ENCODE measurements around the gene RBKS.
"Not testable (repeated sequence)": the region's sequence is repeated elsewhere in the genome, so short reads cannot be mapped to it uniquely, and the experiment has no call there.

The RBKS gene

DNA sequence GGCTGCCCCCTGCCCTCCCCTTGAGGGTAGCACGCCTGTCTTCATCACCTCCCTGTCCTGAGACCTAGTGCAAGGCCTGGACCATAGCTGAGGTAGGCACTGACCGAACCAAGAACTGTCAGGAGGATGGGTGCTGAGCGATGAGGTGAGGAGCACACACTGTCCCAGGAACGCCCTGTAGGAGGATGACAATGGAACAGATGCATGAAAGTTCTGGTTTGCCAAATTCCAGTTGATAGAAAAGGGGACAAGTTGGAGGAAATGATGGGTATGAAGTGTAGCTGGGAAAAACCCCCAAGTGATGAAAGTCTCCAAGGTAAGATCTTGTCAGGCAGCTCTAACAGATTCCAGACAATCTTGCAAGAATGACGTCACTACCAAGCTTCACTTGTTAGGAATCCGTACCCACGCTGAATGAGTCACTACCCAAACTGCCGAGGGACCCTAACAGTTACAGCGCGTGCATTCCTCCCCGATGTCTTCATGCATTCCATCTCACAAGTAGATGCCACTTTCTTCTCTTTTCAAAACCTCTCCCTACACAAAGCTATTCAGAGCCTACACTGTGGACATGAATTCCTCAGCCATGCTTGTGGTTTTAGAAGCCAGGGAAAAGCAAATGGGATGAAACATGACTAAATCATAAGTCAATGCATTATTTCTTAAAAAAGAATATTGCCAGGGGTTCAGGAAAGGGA, 91.1 kb downstream of the RBKS start:
- no peak for DNase-seq (ENCODE audit: low read depth)

GRCh38 chr2:27798486-27798885, 91.7 kb downstream of the RBKS start:
- DNase-seq (ENCODE audit: low read depth), result no peak

DNA sequence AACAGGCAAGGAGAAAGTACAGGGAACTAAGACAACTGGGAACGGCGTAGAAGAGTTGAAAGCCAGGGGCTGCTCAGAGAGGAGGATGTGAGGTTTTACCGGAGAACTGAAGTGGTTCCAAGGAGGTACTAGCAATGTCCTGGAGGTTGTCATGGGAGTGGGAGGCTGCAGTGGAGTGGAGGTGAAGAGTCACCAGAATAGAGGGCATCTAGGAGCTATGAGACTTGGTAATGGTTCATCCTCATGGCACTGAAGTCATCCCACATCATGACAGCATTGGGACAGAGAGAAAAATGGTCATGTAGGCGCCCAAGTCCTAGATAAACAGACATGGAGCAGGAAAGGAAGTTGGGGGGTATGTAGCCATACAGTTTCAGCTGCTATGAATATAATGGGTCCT, 92.3 kb downstream of the RBKS start:
- DNase-seq (ENCODE audit: low read depth), result no peak

GRCh38 chr2:27796791-27797765, 93.1 kb downstream of the RBKS start:
- no peak for DNase-seq (ENCODE audit: low read depth)

DNA sequence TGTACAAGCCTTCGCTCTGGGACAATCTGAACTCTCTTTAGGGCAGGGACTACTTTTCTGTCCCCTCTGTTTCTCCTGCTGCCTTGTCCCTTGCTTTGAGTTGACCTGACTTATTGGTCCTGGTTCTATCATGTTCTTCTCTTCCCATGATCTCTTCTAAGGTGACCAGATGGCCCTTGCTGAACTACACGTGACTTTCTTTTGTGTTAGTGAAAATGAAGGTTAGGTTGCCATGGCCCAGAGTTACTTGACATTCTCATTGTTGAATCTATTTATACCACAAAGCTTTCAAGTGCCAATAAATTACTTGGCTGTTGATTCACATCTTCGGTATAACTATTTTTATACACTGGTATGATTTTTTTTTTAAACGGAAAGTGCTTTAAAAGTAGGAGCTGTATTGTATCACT, 94.3 kb downstream of the RBKS start:
- DNase-seq (ENCODE audit: low read depth), result no peak

DNA sequence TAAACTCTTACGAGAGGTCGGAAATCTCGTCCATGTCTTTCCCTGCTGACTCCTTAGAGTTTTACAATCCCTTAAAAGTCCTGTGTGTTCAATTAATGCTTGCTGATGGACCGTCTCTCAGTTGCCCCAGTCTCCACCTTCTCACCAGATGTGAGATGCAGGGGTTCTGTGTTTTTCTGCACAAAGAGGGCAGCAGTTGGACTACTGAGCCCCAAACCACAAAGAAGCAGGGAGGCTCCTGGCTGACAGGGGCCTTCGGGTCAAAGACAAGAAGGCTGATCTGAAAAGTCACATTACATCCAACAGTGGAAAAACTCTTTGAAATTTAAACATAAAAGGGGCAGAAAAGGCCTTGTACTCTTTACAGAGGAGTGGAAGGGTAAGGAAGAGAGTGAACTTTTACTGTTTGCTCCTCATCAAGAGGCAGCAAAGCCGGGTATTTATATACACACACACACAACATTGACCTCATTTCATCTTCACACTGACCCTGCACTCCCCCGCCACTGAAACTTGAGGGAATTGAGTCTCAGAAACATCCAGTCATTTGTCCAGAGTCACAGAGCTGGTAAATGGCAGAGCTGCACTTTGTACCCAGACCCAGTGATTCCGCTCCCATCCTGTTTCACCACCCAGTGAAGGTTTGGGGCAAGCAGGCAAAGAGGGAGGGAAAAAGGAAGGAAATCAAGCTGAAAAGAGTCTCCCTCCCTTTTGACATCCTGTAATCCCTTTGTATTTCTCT, 94.9 kb downstream of the RBKS start:
- DNase-seq (ENCODE audit: low read depth), result no peak

GRCh38 chr2:27792759-27793158, 97.4 kb downstream of the RBKS start:
- DNase-seq (ENCODE audit: low read depth), result no peak

GRCh38 chr2:27790796-27791195, 99.4 kb downstream of the RBKS start:
- DNase-seq (ENCODE audit: low read depth), result no peak

DNA sequence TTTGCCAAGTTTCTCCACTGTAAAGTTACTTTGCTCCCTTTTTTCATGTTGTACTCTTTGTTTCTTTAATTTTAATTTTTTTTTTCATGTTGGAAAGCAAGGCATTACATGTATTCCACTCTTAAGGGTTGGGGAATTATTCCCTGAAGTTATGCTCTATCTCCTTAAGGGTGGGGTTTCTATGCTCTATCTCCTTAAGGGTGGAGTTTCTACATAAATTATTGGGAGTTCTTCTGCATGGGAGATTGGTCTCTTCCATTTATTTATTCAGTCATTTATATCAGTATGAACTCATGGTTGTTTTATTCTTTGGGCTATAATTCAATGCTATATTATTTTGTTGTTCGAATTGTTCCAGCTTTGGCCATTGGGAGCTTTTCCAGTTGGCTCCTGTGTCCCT, 107.5 kb downstream of the RBKS start:
- no peak for DNase-seq (ENCODE audit: low read depth)

- no peak for DNase-seq (ENCODE audit: low read depth)
These were observed 108.7 kb downstream of the RBKS start for GRCh38 chr2:27781496-27781895.

GRCh38 chr2:27779417-27780055, 110.7 kb downstream of the RBKS start:
- DNase-seq (ENCODE audit: low read depth), result no peak

DNA sequence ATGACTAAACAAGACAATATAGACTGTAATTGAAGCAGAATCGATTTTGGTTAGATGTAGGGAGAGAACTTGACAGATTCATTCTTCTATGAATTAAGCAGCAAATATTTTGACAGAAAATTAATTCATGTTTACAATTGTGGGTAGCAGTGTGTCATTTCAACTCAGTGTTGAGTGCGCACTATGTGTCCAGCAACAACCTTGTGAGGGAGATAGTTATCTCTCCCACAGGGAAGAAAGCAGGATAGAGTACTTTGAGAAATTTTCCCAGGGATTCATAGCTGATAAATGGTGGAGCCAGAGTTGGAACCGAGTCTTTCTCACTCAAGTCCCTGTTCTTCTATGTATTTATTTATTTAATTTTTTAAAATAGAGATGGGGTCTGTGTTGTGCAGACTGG, 113.5 kb downstream of the RBKS start:
- DNase-seq (ENCODE audit: low read depth), result no peak

DNA sequence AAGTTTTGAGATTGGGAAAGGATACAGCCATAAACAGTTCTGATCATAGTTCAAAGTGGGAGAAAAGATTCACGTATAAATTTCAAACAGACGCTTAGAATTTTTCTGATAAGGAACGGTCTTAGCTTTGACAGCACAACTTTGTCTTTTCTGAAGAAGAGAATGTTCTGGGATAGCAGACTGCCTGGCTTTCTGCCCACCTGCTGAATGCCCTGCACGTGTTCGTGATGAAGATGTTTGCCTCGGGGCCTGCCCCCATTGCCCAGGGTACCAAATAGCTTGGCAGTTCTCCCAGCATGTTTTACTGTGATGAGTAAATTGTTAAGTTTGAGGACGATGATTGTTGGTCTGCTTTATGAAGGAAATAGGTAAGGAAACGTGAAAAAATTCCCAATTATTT, 114.1 kb downstream of the RBKS start:
- DNase-seq (ENCODE audit: low read depth), result no peak

GRCh38 chr2:27773959-27774358, 116.2 kb downstream of the RBKS start:
- DNase-seq (ENCODE audit: low read depth), result no peak

DNA sequence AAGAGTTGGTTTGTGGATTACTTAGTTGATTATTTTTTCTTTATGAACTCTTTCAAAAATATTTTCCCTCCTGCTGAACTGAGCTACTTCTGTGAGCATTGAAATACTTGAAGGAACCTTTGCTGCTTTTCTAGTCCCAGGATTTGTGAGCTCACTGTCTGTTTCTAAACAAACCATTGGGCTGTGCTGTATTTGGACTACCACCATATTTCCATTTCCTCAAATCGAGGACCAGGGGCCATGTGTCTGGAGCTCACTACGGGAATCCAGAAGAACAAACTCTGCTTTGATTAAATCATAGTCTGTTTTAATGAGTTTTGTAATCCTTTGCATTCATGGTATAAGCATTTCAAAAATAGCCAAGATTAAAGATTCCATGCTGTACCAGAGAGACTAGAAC, 117.4 kb downstream of the RBKS start:
- DNase-seq (ENCODE audit: low read depth), result no peak

GRCh38 chr2:27771548-27772335, 118.4 kb downstream of the RBKS start, which contains the start of gene MRPL33:
MRPL33 (plus strand) TSS chr2:27771719; CDS start chr2:27771778, 59 bp downstream.
- peak; percentile 88 for DNase-seq (ENCODE audit: low read depth)

DNA sequence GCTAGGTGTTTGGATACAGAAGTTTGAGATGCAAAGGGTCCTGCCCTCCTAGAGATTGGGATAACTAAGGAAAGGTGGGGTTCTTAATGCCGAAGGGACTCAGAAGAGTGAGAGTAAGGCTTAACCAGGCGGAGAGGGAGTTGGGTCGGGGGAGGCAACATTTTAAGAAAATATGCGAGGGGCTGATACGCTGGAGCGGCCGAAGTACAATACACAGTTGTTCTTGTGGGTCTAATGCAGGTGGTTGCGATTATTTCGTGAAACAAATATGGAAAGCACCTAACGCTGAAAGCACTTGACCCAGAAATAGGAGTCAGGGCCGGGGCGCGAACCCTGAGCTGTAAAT, 119.0 kb downstream of the RBKS start:
- DNase-seq (ENCODE audit: low read depth), result no peak

GRCh38 chr2:27766287-27766661, 123.9 kb downstream of the RBKS start:
- no peak for DNase-seq (ENCODE audit: low read depth)

DNA sequence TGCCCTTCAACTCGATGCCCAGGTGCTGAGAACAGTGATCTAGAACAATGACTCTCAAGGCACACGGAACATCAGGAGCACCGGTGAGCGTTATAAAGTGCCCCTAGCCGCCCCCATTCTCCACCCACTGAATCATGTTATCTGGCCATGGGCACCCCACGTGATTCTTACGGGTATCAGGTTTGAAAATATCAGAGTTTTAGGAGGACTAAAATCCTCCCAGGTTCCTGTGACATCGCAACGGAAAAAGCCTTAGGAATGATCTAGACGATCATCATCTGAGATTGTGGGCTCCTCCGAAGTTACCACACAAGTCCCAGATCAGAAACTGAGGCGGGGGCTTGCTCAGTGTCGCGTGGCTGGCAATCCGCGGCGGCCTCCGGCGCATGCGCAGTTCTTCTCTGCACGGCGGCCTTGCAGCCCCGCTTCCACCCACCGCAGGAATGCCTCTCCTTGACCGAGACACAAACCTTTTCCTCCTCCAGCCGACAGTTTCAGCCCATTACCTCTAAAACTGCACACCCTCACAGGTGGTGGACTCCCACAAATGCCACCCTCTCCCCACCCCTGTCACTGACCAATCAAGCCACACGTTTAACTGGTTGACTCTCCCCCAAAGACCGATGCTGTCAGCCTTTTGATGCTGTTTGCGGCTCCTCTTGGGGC, 124.4 kb downstream of the RBKS start:
- DNase-seq (ENCODE audit: low read depth), result no peak

GRCh38 chr2:27764526-27764925, 125.7 kb downstream of the RBKS start:
- not testable (repeated sequence) for DNase-seq (ENCODE audit: low read depth)

- no peak for DNase-seq (ENCODE audit: low read depth)
These were observed 126.3 kb downstream of the RBKS start for GRCh38 chr2:27763907-27764267.
